ENCODE results near the gene B4GALT6.

The B4GALT6 gene

GRCh38 chr18:31591113-31591512, 93.3 kb downstream of the B4GALT6 start:
- Mint-ChIP-seq H3K36me3 (ENCODE audit: low read depth) (no peaks in the 10 kb centered on the region), H3K4me1 (ENCODE audit: low read depth) (no peaks in the 10 kb centered on the region), H3K27ac (no peak overlapping the region), H3K9me3 (no peaks in the 10 kb centered on the region), H3K4me3 (no peak overlapping the region), H3K27me3 (peaks cover 13% of the 10 kb centered on the region)
- no peak for DNase-seq

DNA sequence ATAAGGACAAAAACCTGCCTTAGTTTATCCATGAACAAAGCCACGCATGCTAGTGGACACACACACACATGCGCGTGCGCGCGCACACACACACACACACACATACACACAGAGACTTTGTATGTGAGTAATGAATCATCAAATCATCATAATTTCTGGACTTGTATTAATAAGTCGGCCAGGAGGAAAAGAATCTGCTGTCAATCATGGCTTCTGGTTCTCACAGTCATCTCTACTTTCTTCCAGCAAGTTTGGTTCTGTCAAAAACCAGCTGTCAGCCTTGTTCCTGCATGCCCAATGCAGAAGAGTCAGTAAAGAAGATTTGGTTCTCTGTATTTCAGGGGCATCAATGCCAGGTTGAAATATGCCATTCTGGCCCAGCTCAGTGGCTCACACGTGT, 93.8 kb downstream of the B4GALT6 start:
- H3K36me3 Mint-ChIP-seq (ENCODE audit: low read depth) = no peaks in the 10 kb centered on the region
- no peak overlapping the region for H3K4me3 Mint-ChIP-seq
- peaks cover 13% of the 10 kb centered on the region for H3K27me3 Mint-ChIP-seq
- H3K9me3 Mint-ChIP-seq = no peaks in the 10 kb centered on the region
- H3K4me1 Mint-ChIP-seq (ENCODE audit: low read depth) = no peaks in the 10 kb centered on the region
- DNase-seq = no peak
- no peak overlapping the region for H3K27ac Mint-ChIP-seq

- Mint-ChIP-seq H3K4me3 (no peak overlapping the region), H3K27ac (no peak overlapping the region), H3K27me3 (peaks cover 13% of the 10 kb centered on the region), H3K9me3 (no peaks in the 10 kb centered on the region), H3K36me3 (ENCODE audit: low read depth) (no peaks in the 10 kb centered on the region), H3K4me1 (ENCODE audit: low read depth) (no peaks in the 10 kb centered on the region)
- no peak for DNase-seq
Measured at GRCh38 chr18:31587529-31587928, 96.9 kb downstream of the B4GALT6 start.

DNA sequence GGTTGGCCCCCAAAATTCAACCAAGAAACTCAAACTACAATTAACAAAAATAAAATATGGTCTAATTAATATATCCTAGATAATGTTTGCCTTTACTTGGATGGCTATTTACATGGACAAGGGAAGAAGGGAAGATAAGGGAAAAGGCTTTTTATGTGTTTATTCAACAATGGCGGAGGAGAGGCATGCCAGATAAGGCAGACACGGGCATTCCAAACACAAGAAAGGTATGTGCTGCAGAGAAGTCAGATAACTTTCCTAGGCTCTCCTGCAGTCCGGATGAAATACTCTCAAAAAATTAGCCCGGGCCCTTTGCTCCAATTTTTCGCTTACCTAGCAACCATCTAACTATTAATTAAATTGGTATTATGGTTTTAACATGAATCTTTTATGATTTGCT, 97.8 kb downstream of the B4GALT6 start:
- H3K9me3 Mint-ChIP-seq = no peaks in the 10 kb centered on the region
- H3K36me3 Mint-ChIP-seq (ENCODE audit: low read depth) = no peaks in the 10 kb centered on the region
- no peak for DNase-seq
- H3K4me3 Mint-ChIP-seq = no peak overlapping the region
- H3K27ac Mint-ChIP-seq = no peak overlapping the region
- no peaks in the 10 kb centered on the region for H3K4me1 Mint-ChIP-seq (ENCODE audit: low read depth)
- peaks cover 12% of the 10 kb centered on the region for H3K27me3 Mint-ChIP-seq

DNA sequence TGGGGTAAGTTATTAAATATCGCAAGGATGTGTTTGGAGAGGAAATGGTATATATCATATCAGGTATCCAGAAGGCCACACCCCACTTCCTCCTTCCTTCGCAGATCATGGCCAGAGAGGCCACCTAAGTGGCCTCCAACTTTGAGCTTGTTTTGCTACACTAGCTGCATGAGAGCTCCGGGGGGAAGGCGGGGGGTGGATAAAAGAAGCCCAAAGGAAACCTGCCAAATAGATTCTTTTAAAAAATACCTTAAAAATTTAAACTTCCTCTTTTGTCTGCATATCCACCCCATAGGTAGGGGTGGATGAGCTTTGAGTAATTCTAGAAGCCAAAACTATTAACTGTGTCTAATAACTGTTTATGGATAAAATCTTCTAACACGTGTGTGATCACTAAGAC, 98.4 kb downstream of the B4GALT6 start:
- H3K4me3 Mint-ChIP-seq = no peak overlapping the region
- H3K27me3 Mint-ChIP-seq = peaks cover 7% of the 10 kb centered on the region
- H3K4me1 Mint-ChIP-seq (ENCODE audit: low read depth) = no peaks in the 10 kb centered on the region
- no peak overlapping the region for H3K27ac Mint-ChIP-seq
- DNase-seq = no peak
- H3K36me3 Mint-ChIP-seq (ENCODE audit: low read depth) = no peaks in the 10 kb centered on the region
- no peaks in the 10 kb centered on the region for H3K9me3 Mint-ChIP-seq

- no peaks in the 10 kb centered on the region for H3K4me1 Mint-ChIP-seq (ENCODE audit: low read depth)
- no peak for DNase-seq
- no peaks in the 10 kb centered on the region for H3K9me3 Mint-ChIP-seq
Measured at GRCh38 chr18:31583185-31583854, 101.1 kb downstream of the B4GALT6 start.

GRCh38 chr18:31581498-31582197, 102.7 kb downstream of the B4GALT6 start:
- H3K9me3 Mint-ChIP-seq = no peaks in the 10 kb centered on the region
- H3K27ac Mint-ChIP-seq = no peak overlapping the region
- no peaks in the 10 kb centered on the region for H3K4me1 Mint-ChIP-seq (ENCODE audit: low read depth)
- no peak overlapping the region for H3K4me3 Mint-ChIP-seq
- no peaks in the 10 kb centered on the region for H3K36me3 Mint-ChIP-seq (ENCODE audit: low read depth)
- no peaks in the 10 kb centered on the region for H3K27me3 Mint-ChIP-seq
- no peak for DNase-seq

More at GRCh38 chr18:31583185-31583854, 101.1 kb downstream of the B4GALT6 start:
- no peaks in the 10 kb centered on the region for H3K36me3 Mint-ChIP-seq (ENCODE audit: low read depth)
- H3K27ac Mint-ChIP-seq = no peak overlapping the region
- no peaks in the 10 kb centered on the region for H3K27me3 Mint-ChIP-seq
- no peak overlapping the region for H3K4me3 Mint-ChIP-seq

GRCh38 chr18:31579375-31579774, 105.0 kb downstream of the B4GALT6 start:
- Mint-ChIP-seq H3K4me3 (no peak overlapping the region), H3K9me3 (no peaks in the 10 kb centered on the region), H3K4me1 (ENCODE audit: low read depth) (no peaks in the 10 kb centered on the region), H3K27me3 (no peaks in the 10 kb centered on the region), H3K36me3 (ENCODE audit: low read depth) (no peaks in the 10 kb centered on the region), H3K27ac (no peak overlapping the region)
- DNase-seq = no peak

DNA sequence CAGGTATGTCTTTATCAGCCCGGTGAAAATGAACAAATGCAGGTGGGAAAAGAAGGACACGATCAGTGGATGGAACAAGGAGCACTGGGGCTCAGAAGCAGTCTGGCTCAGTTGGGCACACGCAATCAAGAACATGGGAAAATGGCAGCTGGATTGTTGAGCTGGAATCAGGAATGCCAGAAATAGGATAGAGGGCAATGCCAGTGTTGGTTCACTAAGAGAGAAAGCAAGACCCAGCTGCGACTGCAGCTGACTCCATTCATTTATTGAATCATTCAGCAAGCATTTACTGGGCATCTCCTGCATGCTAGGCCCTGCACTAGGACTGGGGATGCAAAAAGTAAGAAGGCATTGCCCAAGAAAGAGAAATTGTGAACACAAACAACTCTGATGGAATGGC, 106.3 kb downstream of the B4GALT6 start:
- Mint-ChIP-seq H3K27me3 (no peaks in the 10 kb centered on the region), H3K4me3 (no peak overlapping the region), H3K27ac (no peak overlapping the region), H3K36me3 (ENCODE audit: low read depth) (no peaks in the 10 kb centered on the region), H3K9me3 (no peaks in the 10 kb centered on the region), H3K4me1 (ENCODE audit: low read depth) (no peaks in the 10 kb centered on the region)
- no peak for DNase-seq

- Mint-ChIP-seq H3K9me3 (no peaks in the 10 kb centered on the region), H3K4me3 (no peak overlapping the region), H3K27me3 (no peaks in the 10 kb centered on the region), H3K27ac (no peak overlapping the region), H3K36me3 (ENCODE audit: low read depth) (no peaks in the 10 kb centered on the region), H3K4me1 (ENCODE audit: low read depth) (no peaks in the 10 kb centered on the region)
- no peak for DNase-seq
Measured at GRCh38 chr18:31577195-31577594, 107.2 kb downstream of the B4GALT6 start.

- Mint-ChIP-seq H3K27me3 (no peaks in the 10 kb centered on the region), H3K4me3 (no peak overlapping the region)
Measured at GRCh38 chr18:31576670-31577069, 107.7 kb downstream of the B4GALT6 start.

GRCh38 chr18:31575515-31576257, 108.7 kb downstream of the B4GALT6 start:
- no peaks in the 10 kb centered on the region for H3K36me3 Mint-ChIP-seq (ENCODE audit: low read depth)
- no peaks in the 10 kb centered on the region for H3K4me1 Mint-ChIP-seq (ENCODE audit: low read depth)
- H3K27me3 Mint-ChIP-seq = no peaks in the 10 kb centered on the region
- no peaks in the 10 kb centered on the region for H3K9me3 Mint-ChIP-seq
- no peak for DNase-seq
- H3K27ac Mint-ChIP-seq = no peak overlapping the region
- no peak overlapping the region for H3K4me3 Mint-ChIP-seq

More at GRCh38 chr18:31576670-31577069, 107.7 kb downstream of the B4GALT6 start:
- Mint-ChIP-seq H3K4me1 (ENCODE audit: low read depth) (no peaks in the 10 kb centered on the region), H3K27ac (no peak overlapping the region), H3K9me3 (no peaks in the 10 kb centered on the region), H3K36me3 (ENCODE audit: low read depth) (no peaks in the 10 kb centered on the region)
- no peak for DNase-seq

GRCh38 chr18:31574359-31574758, 110.0 kb downstream of the B4GALT6 start:
- Mint-ChIP-seq H3K27ac (no peak overlapping the region), H3K9me3 (no peaks in the 10 kb centered on the region), H3K36me3 (ENCODE audit: low read depth) (no peaks in the 10 kb centered on the region), H3K27me3 (no peaks in the 10 kb centered on the region), H3K4me1 (ENCODE audit: low read depth) (no peaks in the 10 kb centered on the region), H3K4me3 (no peak overlapping the region)
- DNase-seq = no peak

Measured in activated T-cell treated with anti-CD3 and anti-CD28 coated beads, Interleukin-2, amount 50 U/mL, for 24 hours (primary cell).